NCI-H2196 (cell line): ENCODE results near the gene CFAP100.

Source experiments
- DNase-seq: peaks from one replicate; lab custom pipeline; 2025; ENCODE audit not compliant: unreplicated experiment; lab: John Stamatoyannopoulos, UW

CFAP100 gene

DNA sequence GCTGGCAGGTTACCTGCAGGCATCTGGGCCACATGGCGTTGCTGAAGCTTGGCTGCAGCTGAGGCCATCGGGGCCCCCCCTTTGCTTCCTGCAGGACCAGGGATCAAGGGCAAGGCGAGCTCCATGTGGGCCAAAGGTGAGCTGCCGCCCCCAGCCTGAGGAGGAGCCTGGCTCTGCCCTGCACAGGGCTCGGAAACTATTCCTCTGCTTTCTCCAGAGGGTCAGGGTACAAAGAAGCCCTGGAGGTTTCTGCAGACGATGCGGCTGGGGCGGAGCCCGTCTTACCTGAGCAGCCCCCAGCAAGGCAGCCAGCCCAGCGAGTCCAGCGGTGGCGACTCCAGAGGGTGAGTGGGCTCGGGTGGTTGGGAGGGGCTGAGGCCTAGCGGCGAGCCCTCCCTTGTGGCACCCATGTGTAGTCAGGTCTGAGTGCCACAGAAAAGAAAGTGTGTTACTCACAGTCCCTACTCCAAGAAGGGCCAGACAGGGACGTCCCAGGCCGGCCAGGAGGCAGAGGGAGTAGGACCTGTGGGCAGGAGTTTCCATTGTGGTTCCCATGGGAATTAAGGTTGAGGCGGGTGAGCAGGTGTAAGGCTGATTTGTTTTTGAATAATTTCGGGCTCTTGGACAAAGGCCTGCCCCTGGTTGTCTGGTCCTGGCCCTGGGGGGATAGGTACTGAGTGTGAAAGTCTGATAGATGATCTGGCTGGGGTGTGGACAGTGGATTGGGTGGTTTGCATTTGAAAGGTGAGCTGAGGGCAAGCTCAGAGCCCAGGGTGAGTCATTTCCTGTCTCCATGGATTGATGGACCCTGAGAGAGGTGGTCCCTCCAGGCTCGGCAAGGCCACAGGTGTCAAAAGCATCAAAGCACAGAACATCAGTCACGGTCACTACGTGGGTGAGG lies 25.4 kb downstream of the CFAP100 start:
- DNase-seq, result no peak

DNA sequence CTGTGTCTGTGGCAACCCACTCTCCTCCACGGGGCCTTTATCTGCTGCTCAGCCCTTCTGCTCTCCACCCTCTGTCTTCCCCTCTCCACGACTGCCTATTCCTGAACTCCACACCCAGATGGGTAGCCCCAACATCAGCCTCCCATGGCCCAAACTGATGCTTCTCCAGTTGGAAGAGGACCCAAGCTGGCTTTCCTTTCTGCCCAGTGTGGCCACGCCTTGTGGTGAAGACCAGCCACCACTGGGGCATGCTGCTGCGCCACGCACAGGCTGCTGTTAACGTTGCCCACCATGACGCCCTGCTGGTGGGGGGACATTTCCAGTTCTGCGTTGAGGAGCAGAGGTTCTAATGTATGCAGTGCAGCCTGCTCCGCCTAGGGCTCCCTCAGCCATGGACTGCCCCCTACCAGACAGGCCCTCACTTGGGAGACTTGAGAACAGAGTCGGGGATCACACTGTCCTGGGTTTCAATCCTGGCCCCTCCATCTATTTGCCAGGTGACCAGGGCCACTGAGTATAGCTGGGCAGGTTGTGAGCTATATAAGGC lies 26.9 kb downstream of the CFAP100 start:
- no peak for DNase-seq

GRCh38 chr3:126422121-126422520 lies 27.4 kb downstream of the CFAP100 start:
- no peak for DNase-seq

- DNase-seq, result no peak
Observed at GRCh38 chr3:126422571-126423091, 27.9 kb downstream of the CFAP100 start.

- no peak for DNase-seq
Observed at GRCh38 chr3:126423191-126424038, 28.7 kb downstream of the CFAP100 start.

DNA sequence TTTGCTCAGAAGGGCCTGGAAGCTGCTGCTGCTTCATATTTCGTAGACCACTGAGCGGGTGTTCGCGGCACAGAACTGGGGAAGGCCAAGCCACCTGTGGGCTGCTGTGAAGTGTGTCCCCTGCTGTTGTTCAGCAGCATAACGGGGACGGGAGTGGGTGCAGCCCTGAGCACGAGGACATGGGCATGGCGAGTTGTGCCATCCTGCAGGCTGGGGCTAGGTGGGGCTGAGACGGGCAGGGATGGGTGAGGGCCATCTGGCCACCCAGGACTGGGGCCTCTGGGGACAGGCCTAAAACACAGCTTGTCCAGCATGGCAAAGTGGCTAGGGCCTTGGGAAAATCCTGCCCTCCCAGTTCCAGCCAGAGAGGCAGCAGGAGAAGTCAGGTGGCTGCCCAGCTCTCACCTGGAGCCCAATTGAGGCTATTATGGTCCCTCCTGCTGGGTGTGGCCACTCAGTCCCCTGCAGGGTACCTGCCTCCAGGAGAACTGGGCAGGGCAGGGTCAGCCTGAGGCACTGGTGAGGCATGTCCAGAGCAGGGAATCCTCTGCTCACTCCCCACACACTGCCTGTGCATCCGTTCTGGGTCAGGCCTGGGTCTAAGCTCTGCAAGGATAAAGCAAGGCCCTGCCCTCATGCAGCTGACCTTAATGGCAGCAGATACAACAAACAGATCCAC lies 29.5 kb downstream of the CFAP100 start:
- DNase-seq, result no peak

GRCh38 chr3:126424751-126425150 lies 30.0 kb downstream of the CFAP100 start:
- DNase-seq, result no peak

DNA sequence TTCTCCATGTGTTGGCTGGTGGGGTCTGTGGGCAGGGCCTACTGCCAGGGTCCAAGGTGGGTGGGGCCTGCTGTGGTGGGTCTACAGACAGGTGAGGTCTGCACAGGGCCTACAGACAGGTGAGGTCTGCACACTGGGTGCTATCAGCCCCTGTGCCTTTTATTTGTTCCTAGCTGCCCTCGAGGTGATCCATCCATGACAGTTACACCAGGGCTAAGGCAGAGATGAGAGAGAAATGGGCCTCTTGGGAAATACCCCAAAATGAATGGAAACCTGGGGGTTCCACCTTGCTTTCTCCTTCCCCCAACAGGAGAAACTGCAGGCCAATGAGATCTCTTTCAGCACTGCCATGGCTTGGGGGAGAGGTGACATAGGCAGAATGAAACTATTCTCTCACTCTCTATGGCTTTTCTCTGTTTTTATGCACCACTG lies 36.4 kb downstream of the CFAP100 start:
- DNase-seq, result no peak

DNA sequence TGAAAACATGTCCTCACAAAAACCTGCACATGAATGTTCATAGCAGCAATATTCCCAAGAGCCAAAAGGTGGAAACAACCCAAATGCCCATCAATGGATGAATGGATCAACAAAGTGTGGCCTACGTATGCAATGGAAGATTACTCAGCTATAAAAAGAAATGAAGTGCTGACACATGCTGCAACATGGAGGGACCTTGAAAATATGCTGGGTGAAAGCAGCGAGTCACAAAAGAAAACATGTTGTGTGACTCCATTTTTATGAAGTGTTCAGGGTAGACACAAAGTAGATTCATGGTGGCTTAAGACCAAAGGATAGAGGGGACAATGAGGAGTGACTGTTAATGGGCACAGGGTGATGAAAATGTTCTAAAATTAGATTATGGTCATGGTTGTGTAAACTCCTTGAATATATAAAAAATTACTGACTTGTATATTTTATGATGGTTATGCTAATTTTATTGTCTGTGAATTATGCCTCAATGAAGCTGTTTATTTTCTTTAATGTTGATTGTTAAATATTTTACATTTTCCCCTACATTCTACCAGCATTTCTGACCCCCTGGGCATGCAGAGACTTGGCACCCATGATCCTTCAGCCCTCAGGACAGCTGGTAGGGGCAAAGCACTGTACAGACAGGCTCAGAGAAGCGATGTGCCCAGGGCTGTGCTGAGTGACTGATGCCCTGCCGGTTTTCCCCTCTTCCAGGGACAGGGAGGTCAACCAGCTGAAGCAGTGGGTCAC lies 37.8 kb downstream of the CFAP100 start:
- DNase-seq, result no peak

DNA sequence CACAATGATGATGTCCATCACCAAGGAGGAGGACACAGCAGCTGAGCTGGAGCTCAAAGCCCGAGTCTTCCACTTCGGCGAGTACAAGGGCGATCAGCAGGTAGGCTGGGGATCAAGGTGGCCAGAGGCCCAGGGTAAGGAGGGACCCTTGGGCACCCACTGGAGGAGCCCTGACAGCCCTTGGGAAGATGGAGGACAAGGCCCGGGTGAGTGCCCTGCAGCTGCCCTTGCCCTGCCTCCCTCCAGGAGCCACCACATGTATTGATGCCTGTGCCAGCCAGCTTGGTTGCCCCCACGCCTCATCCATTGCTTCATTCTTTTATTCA lies 38.4 kb downstream of the CFAP100 start:
- DNase-seq, result no peak

DNA sequence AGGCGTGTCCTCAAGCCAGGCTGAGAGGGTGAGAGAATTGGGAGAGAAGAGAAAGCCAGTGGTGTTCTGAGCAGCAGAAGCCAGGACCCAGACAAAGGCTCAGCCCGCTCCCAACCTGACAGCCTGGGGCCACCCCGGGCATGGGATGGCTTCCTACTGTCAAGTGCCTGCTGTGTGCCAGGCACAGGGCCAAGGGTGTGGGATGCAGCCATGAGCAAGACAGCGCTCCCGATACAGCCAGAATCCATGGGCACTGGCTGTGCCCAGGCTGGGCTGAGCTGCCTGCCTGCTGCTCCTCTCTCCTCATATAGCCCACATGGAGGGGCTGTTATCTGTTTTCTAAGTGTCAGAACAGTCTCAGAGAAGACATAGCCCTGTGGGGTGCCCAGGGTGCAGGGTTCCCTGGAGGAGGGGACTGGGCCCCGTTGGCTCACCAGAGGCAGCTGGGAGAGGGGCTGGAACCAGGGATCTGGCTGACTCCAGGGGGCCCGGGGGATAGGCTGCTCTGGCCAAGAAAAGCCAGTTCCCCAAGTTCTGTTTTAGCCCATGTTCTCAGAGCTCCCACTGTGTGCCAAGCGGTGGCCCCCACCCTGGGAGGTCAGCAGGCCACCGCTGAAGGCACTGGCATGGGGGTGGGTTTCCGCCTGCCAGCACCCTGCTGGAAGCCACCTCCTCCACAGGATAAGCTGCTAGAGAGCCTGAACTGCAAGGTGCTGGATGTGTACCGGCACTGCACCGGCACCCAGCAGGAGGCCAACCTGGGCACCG lies 39.0 kb downstream of the CFAP100 start:
- no peak for DNase-seq

GRCh38 chr3:126434264-126434590 lies 39.5 kb downstream of the CFAP100 start:
- DNase-seq, result no peak

- DNase-seq, result no peak
Observed at GRCh38 chr3:126434931-126435411, 40.3 kb downstream of the CFAP100 start.

DNA sequence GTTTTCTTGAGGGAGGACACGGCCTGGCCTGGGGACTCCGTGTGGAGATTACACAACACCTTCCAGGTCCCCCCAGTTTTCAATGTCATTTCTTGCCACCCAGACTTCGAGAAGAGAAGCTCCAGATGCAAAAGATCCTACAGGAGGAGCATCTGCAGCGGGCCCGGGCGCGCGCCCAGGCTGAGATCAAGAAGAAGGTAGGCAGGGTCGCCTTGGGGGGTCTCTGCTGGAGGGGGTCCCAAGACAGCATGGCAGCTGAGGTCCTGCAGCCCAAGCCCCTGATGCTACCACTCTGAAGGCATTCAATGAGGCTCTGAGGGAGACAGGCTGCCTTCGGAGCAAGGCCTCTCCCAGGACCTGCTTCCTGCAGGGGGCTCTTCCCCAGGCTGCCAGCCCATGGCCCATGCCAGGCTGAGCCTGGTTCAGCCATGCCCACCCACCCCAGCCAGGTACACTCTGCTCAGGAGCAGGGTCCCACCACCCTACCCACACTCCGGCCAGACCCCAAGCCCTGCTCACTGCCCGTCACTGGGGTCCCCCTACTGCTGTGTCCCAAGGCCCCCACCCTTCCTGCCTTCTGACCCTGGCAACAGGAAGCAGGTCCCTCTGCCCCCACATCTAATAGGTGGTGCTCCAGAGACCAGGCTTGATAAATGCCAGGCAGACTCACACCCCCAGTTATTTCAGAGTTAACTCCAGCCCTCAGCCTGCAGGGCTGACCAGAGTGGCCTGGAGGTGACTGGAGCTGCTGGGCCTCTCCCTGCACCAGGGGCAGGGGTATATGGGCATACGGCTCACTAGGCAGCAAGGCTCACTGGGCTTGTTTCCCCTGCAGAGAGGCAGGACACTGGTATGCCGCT lies 41.0 kb downstream of the CFAP100 start:
- DNase-seq, result no peak

- DNase-seq, result no peak
Observed at GRCh38 chr3:126436826-126437717, 42.4 kb downstream of the CFAP100 start.

- DNase-seq, result no peak
Observed at GRCh38 chr3:126438186-126438585, 43.5 kb downstream of the CFAP100 start.

GRCh38 chr3:126438746-126439145 lies 44.0 kb downstream of the CFAP100 start:
- DNase-seq, result no peak
